SK-N-SH (cell line): ENCODE results near the gene GAS2L1. TPM values are rescaled to one million over a fixed set of nuclear protein-coding genes. Genes with fewer than 3 reads are reported as not detected.

Experiments used
- CTCF ChIA-PET: fragments of 300-600, 350-600 bp; formaldehyde crosslinking; extraction: SDS; loops from one replicate; lab custom pipeline; 2021; lab: Yijun Ruan, JAX
- POLR2A ChIA-PET: fragments of 350-600 bp; sonication (Branson Sonifier 250); formaldehyde crosslinking; extraction: SDS; loops from one replicate; lab custom pipeline; 2020; ENCODE audit warnings: antibody characterized with exemption, inconsistent platforms; lab: Yijun Ruan, JAX
- DNase-seq: peaks from one replicate; pipeline ENCODE4 v3.0.0; 2012
- H2AFZ ChIP-seq: fragments of 200-600 bp; sonication (generic); 2 replicates; pipeline ENCODE4 v1.8.1; 2016; ENCODE audit warnings: antibody characterized with exemption, mild to moderate bottlenecking, low read depth
- H3F3A ChIP-seq: fragments of 200-600 bp; sonication (generic); replicated peaks from 2 replicates; pipeline ENCODE3; 2016; ENCODE audit warnings: antibody characterized with exemption, mild to moderate bottlenecking; ENCODE audit not compliant: insufficient read depth
- H3K27ac ChIP-seq, 2 experiments: fragments of 200-500 bp in 1 of 2; fragments of 200-600 bp in 1 of 2; sonication (Bioruptor generic) in 1 of 2; sonication (generic), shearing (Covaris generic) in 1 of 2; 2 replicates each; pipeline versions ENCODE4 v1.5.1 to v1.6.1; 2014 to 2016; ENCODE audit warnings: low read depth in 2 of 2, inconsistent platforms in 1 of 2, low read length in 1 of 2, mild to moderate bottlenecking in 1 of 2, mixed read lengths in 1 of 2
- H3K27me3 ChIP-seq: fragments of 200-600 bp; sonication (generic), shearing (Covaris generic); 2 replicates; pipeline ENCODE4 v1.6.1; 2016; ENCODE audit warnings: mixed run types; ENCODE audit not compliant: insufficient read depth
- H3K36me3 ChIP-seq, 2 experiments: fragments of 200-500 bp in 1 of 2; fragments of 200-600 bp in 1 of 2; sonication (Bioruptor generic) in 1 of 2; sonication (generic) in 1 of 2; replicated peaks in 1 of 2; 2 replicates each; pipeline versions ENCODE3 to v1.5.1; 2014 to 2016; ENCODE audit warnings: low read length in 1 of 2, mild to moderate bottlenecking in 1 of 2; ENCODE audit not compliant: insufficient read depth in 2 of 2, control insufficient read depth in 1 of 2
- H3K4me1 ChIP-seq, 2 experiments: fragments of 200-500 bp in 1 of 2; fragments of 200-600 bp in 1 of 2; sonication (Bioruptor generic) in 1 of 2; sonication (generic), shearing (Covaris generic) in 1 of 2; 2 replicates each; pipeline versions ENCODE4 v1.5.1 to v1.6.1; 2014 to 2016; ENCODE audit warnings: low read depth in 1 of 2, low read length in 1 of 2, mixed run types in 1 of 2; ENCODE audit not compliant: insufficient read depth in 2 of 2, control insufficient read depth in 1 of 2
- H3K4me2 ChIP-seq: fragments of 200-600 bp; sonication (generic), shearing (Covaris generic); 2 replicates; pipeline ENCODE4 v1.6.1; 2017; ENCODE audit warnings: mixed run types
- H3K4me3 ChIP-seq, 2 experiments: fragments of 200-500 bp in 1 of 2; fragments of 200-600 bp in 1 of 2; sonication (Bioruptor generic) in 1 of 2; sonication (generic), shearing (Covaris generic) in 1 of 2; 2 replicates each; pipeline versions ENCODE4 v1.5.1 to v1.8.1; 2014 to 2016; ENCODE audit warnings: low read depth in 2 of 2, inconsistent platforms in 1 of 2, low read length in 1 of 2, mild to moderate bottlenecking in 1 of 2, mixed read lengths in 1 of 2, moderate library complexity in 1 of 2
- H3K79me2 ChIP-seq: fragments of 200-600 bp; sonication (generic); 2 replicates; pipeline ENCODE4 v1.8.1; 2017; ENCODE audit warnings: mild to moderate bottlenecking; ENCODE audit not compliant: insufficient read depth
- H3K9ac ChIP-seq: fragments of 200-600 bp; sonication (generic); 2 replicates; pipeline ENCODE4 v1.6.1; 2017; ENCODE audit warnings: mixed run types
- H3K9me2 ChIP-seq: fragments of 200-600 bp; sonication (generic); 2 replicates; pipeline ENCODE4 v1.6.1; 2017; ENCODE audit warnings: mixed run types
- H3K9me3 ChIP-seq: fragments of 200-600 bp; sonication (generic); 2 replicates; pipeline ENCODE4 v1.6.1; 2017; ENCODE audit warnings: mixed run types, mild to moderate bottlenecking, moderate library complexity
- H4K20me1 ChIP-seq: fragments of 200-600 bp; sonication (generic); 2 replicates; pipeline ENCODE4 v1.6.1; 2017; ENCODE audit warnings: mild to moderate bottlenecking, mixed run types; ENCODE audit not compliant: insufficient read depth
- CHD2 ChIP-seq: fragments of 150-350 bp; IDR thresholded peaks from 2 replicates; pipeline ENCODE4 v1.6.1; 2018; ENCODE audit warnings: low read length; ENCODE audit not compliant: partially characterized antibody
- FOXM1 ChIP-seq: IDR thresholded peaks from 2 replicates; pipeline ENCODE4 v1.4.0; 2012; ENCODE audit warnings: low read depth, mild to moderate bottlenecking
- JUND ChIP-seq: IDR thresholded peaks from 2 replicates; pipeline ENCODE4 v1.4.0; 2012
- MAX ChIP-seq: IDR thresholded peaks from 2 replicates; pipeline ENCODE4 v1.4.0; 2012; ENCODE audit warnings: low read depth
- MEF2A ChIP-seq: IDR thresholded peaks from 2 replicates; pipeline ENCODE4 v1.4.0; 2012; ENCODE audit warnings: low read depth, borderline replicate concordance
- MXI1 ChIP-seq: IDR thresholded peaks from 2 replicates; pipeline ENCODE4 v1.6.1; 2012; ENCODE audit warnings: mild to moderate bottlenecking, low read depth, low read length, improper control_type of control experiment
- NFIC ChIP-seq: IDR thresholded peaks from 2 replicates; pipeline ENCODE4 v1.4.0; 2012; ENCODE audit warnings: borderline replicate concordance
- NRF1 ChIP-seq: IDR thresholded peaks from 2 replicates; pipeline ENCODE4 v1.6.1; 2012; ENCODE audit warnings: low read depth, mild to moderate bottlenecking, low read length
- RFX5 ChIP-seq: IDR thresholded peaks from 2 replicates; pipeline ENCODE4 v1.6.1; 2012; ENCODE audit warnings: mild to moderate bottlenecking, improper control_type of control experiment, low read length
- SIN3A ChIP-seq: IDR thresholded peaks from 2 replicates; pipeline ENCODE4 v1.6.1; 2012; ENCODE audit warnings: low read depth, mild to moderate bottlenecking, low read length, moderate library complexity, borderline replicate concordance
- TCF12 ChIP-seq: IDR thresholded peaks from 2 replicates; pipeline ENCODE4 v1.4.0; 2012
- TEAD4 ChIP-seq: IDR thresholded peaks from 2 replicates; pipeline ENCODE4 v1.4.0; 2012; ENCODE audit warnings: mild to moderate bottlenecking, borderline replicate concordance; ENCODE audit not compliant: insufficient read depth
- ZBTB33 ChIP-seq: IDR thresholded peaks from 2 replicates; pipeline ENCODE4 v1.4.0; 2012; ENCODE audit warnings: low read depth, borderline replicate concordance
- WGBS: methylation state at CpG from one replicate; pipeline ENCODE4 v1.1.6; 2017; ENCODE audit warnings: low lambda C conversion rate; 5-methylcytosine and 5-hydroxymethylcytosine counted together
- polyA plus RNA-seq, 3 experiments: library from polyadenylated mRNA; depleted of rRNA; stranded (reverse); fragments of >200 nt; gene quantifications; 2 replicates each; pipeline ENCODE4 v1.2.3, GENCODE V29; 2012

Gene GAS2L1
- polyA plus RNA-seq, 1 of the 3 experiments (the other 2 are of a cell fraction): 21.8 TPM

- ChIA-PET CTCF (interaction anchor here (0.6 to 7.7 kb wide), 4 partner anchors 15 to 92 kb away, joined by 3 to 40 read pairs (median 3); no protein-coding TSS in a partner anchor), POLR2A (no interaction called here)
- DNase-seq: peak; percentile 49
- Histone ChIP-seq H3K4me3 (peak overlapping the region; percentile 95 to 97), H3K36me3 (peaks cover 28 to 30% of the 10 kb centered on the region in 2 experiments), H3K9ac (peak overlapping the region; percentile 99), H3K79me2 (peaks cover 57% of the 10 kb centered on the region), H3F3A (peaks cover 3% of the 10 kb centered on the region), H3K4me1 (peaks cover 18 to 37% of the 10 kb centered on the region in 2 experiments; a peak in 3 of 4 replicates), H3K27me3 (no peaks in the 10 kb centered on the region), H4K20me1 (peaks cover 33% of the 10 kb centered on the region), H3K4me2 (peak overlapping the region; percentile 99), H2AFZ (peak overlapping the region; percentile 83; the same call in 1 of the 2 replicates), H3K9me2 (no peaks in the 10 kb centered on the region), H3K27ac (peak overlapping the region; percentile 95 to 99), H3K9me3 (no peaks in the 10 kb centered on the region)
- WGBS: 38% methylated on average over 8 of the region's 13 CpGs
- no peak for TF ChIP-seq SIN3A
- no peak for TF ChIP-seq JUND
- no peak for TF ChIP-seq MAX
Observed at GRCh38 chr22:29266564-29267461, 39.6 kb upstream of the GAS2L1 start.

DNA sequence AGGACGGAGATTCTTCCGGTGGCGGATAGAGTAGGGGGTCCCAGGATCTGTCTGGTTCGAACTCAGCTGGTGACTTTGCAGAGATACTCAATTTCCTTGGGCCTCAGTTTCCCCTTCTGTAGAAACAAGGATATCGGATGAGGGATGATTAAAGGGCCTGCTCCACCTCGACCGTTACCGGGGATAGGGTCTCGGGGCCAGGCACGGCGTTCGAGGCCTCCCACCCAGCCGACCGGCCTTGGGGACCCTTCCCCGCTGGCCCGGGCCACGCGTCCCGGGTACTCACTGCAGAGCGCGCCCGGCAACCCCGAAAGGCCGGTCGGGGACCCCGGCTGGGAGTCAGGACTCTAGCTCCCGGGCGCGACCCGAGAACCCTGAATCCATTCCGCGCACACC lies 39.0 kb upstream of the GAS2L1 start:
- peak overlapping the region; percentile 99 for H3K9ac ChIP-seq
- POLR2A ChIA-PET: no interaction called here
- peak overlapping the region; percentile 99 for H3K4me2 ChIP-seq
- TF ChIP-seq RFX5 (no peak), CHD2 (no peak)
- CTCF ChIA-PET: interaction anchor here (1.0 to 7.7 kb wide), 3 partner anchors 22 to 92 kb away, joined by 3 to 40 read pairs (median 3); no protein-coding TSS in a partner anchor
- H2AFZ ChIP-seq: peak overlapping the region; percentile 83; the same call in 1 of the 2 replicates
- H4K20me1 ChIP-seq: peaks cover 39% of the 10 kb centered on the region
- H3K4me1 ChIP-seq: peaks cover 24 to 37% of the 10 kb centered on the region in 2 experiments
- no peaks in the 10 kb centered on the region for H3K9me3 ChIP-seq
- peak overlapping the region; percentile 95 to 99 for H3K27ac ChIP-seq
- H3F3A ChIP-seq: peaks cover 3% of the 10 kb centered on the region
- H3K4me3 ChIP-seq: peak overlapping the region; percentile 95 to 97
- H3K36me3 ChIP-seq: peaks cover 35 to 36% of the 10 kb centered on the region in 2 experiments
- no peaks in the 10 kb centered on the region for H3K27me3 ChIP-seq
- no peaks in the 10 kb centered on the region for H3K9me2 ChIP-seq
- WGBS: 0% methylated on average over 29 of the region's 32 CpGs
- peaks cover 63% of the 10 kb centered on the region for H3K79me2 ChIP-seq
- no peak for DNase-seq

GRCh38 chr22:29267858-29268510 lies 38.5 kb upstream of the GAS2L1 start, which contains the start of the genes EWSR1 and RHBDD3:
EWSR1 (plus strand) TSS chr22:29268268; CDS start chr22:29268337, 69 bp downstream.
RHBDD3 (minus strand) TSS chr22:29267981; CDS start chr22:29265626, 2,355 bp downstream.
- peak within 1 kb of the TSS; percentile 83 for H2AFZ ChIP-seq
- WGBS: 1% methylated on average over 50 of the region's 67 CpGs
- H3K9me3 ChIP-seq: no peaks in the 10 kb centered on the region
- H3K9me2 ChIP-seq: no peaks in the 10 kb centered on the region
- DNase-seq: peak; percentile 97
- H4K20me1 ChIP-seq: peaks cover 44% of the 10 kb centered on the region
- peak within 1 kb of the TSS; percentile 99 for H3K9ac ChIP-seq
- POLR2A ChIA-PET: interaction anchor here (1.1 kb wide), 1 partner anchor 46 kb away, joined by 3 read pairs; no protein-coding TSS in a partner anchor
- H3K79me2 ChIP-seq: peaks cover 69% of the 10 kb centered on the region
- H3K4me2 ChIP-seq: peak within 1 kb of the TSS; percentile 99
- no peaks in the 10 kb centered on the region for H3K27me3 ChIP-seq
- CTCF ChIA-PET: interaction anchor here (0.9 to 7.7 kb wide), 4 partner anchors 22 to 91 kb away, joined by 3 to 40 read pairs (median 4); partner anchors contain the start of gene GAS2L1
- peaks cover 25 to 39% of the 10 kb centered on the region in 2 experiments for H3K4me1 ChIP-seq
- peaks cover 3% of the 10 kb centered on the region for H3F3A ChIP-seq
- H3K4me3 ChIP-seq: peak within 1 kb of the TSS; percentile 95 to 97
- peaks cover 40 to 41% of the 10 kb centered on the region in 2 experiments for H3K36me3 ChIP-seq
- H3K27ac ChIP-seq: peak within 1 kb of the TSS; percentile 95 to 99
- TF ChIP-seq RFX5 (peak; percentile 25; the same call in 1 of the 2 replicates), NFIC (no peak), SIN3A (peak; percentile 72; the same call in 1 of the 2 replicates), FOXM1 (no peak), MXI1 (peak; percentile 81), TEAD4 (0 out of 2 replicates have a peak, but pooled peaks have one; percentile 21), MAX (peak; percentile 72; the same call in 1 of the 2 replicates), TCF12 (no peak), ZBTB33 (no peak), NRF1 (peak; percentile 75), MEF2A (no peak)
